Neural cell (in vitro differentiated cells): ENCODE data around the gene ODAD4.

Experiments
- CTCF ChIP-seq: fragments of 450-650 bp; IDR thresholded peaks from 2 replicates; pipeline ENCODE4 v1.5.1; 2014; ENCODE audit warnings: antibody characterized with exemption, mild to moderate bottlenecking, moderate library complexity; ENCODE audit not compliant: poor library complexity, severe bottlenecking
- REST ChIP-seq: IDR thresholded peaks from 2 replicates; pipeline ENCODE4 v1.6.1; 2012; ENCODE audit warnings: borderline replicate concordance

- TF ChIP-seq CTCF: peak; percentile 7
- TF ChIP-seq REST: no peak
These were observed 12.6 kb upstream of the ODAD4 start for GRCh38 chr17:41917679-41918313.
